Measurements from ENCODE around the gene HOXB5. TPM values are rescaled to one million over a fixed set of nuclear protein-coding genes. Genes with fewer than 3 reads are reported as not detected.

The HOXB5 gene
- total RNA-seq, 1 donor from 2014 or later: not detected

- Mint-ChIP-seq H3K27ac (ENCODE audit: unreplicated experiment) (no peak overlapping the region), H3K4me1 (ENCODE audit: low read depth, unreplicated experiment) (no peaks in the 10 kb centered on the region), H3K9me3 (ENCODE audit: unreplicated experiment) (peaks cover 26% of the 10 kb centered on the region), H3K27me3 (ENCODE audit: low read depth, unreplicated experiment) (peaks cover 86% of the 10 kb centered on the region), H3K4me3 (ENCODE audit: unreplicated experiment) (peak overlapping the region; percentile 40), H3K36me3 (ENCODE audit: low read depth, unreplicated experiment) (peaks cover 4% of the 10 kb centered on the region)
- Histone ChIP-seq H3K9me3 (ENCODE audit: insufficient read depth, low read depth, low read length) (peaks cover 12% of the 10 kb centered on the region), H3K4me2 (ENCODE audit: low read length) (peak overlapping the region; percentile 78), H3K27me3 (ENCODE audit: insufficient read depth, low read length) (peaks cover 97% of the 10 kb centered on the region), H2AFZ (ENCODE audit: low read depth, low read length) (peak overlapping the region; percentile 67), H3K4me1 (ENCODE audit: insufficient read depth, low read length) (peaks cover 11% of the 10 kb centered on the region), H3K36me3 (ENCODE audit: insufficient read depth, low read length) (no peaks in the 10 kb centered on the region), H3K27ac (ENCODE audit: low read depth, low read length) (no peak overlapping the region), H3K9ac (ENCODE audit: low read length) (no peak overlapping the region), H3K79me2 (ENCODE audit: insufficient read depth, low read length) (no peaks in the 10 kb centered on the region), H4K20me1 (ENCODE audit: insufficient read depth, low read length) (peaks cover 6% of the 10 kb centered on the region), H3K4me3 (ENCODE audit: insufficient read depth, low read depth, low read length) (no peak overlapping the region)
- FAIRE-seq (no peak), DNase-seq (ENCODE audit: low read depth) (no peak)
- TF ChIP-seq EZH2 (IDR thresholded peaks at IDR 0.05; ENCODE audit: insufficient read depth, low read length): peak; percentile 90
- TF ChIP-seq CTCF (IDR thresholded peaks at IDR 0.05; ENCODE audit: insufficient read depth, low read depth, low read length): no peak
Observed at GRCh38 chr17:48624544-48625494, 31.2 kb upstream of the HOXB5 start.

GRCh38 chr17:48624118-48624517 is 30.5 kb upstream of the HOXB5 start:
- H3K27ac Mint-ChIP-seq (ENCODE audit: unreplicated experiment): no peak overlapping the region
- peaks cover 12% of the 10 kb centered on the region for H3K9me3 ChIP-seq (ENCODE audit: insufficient read depth, low read depth, low read length)
- no peak overlapping the region for H3K4me3 Mint-ChIP-seq (ENCODE audit: unreplicated experiment)
- no peaks in the 10 kb centered on the region for H3K4me1 Mint-ChIP-seq (ENCODE audit: low read depth, unreplicated experiment)
- peaks cover 11% of the 10 kb centered on the region for H3K4me1 ChIP-seq (ENCODE audit: insufficient read depth, low read length)
- no peaks in the 10 kb centered on the region for H3K36me3 ChIP-seq (ENCODE audit: insufficient read depth, low read length)
- no peak overlapping the region for H3K27ac ChIP-seq (ENCODE audit: low read depth, low read length)
- no peak overlapping the region for H3K4me3 ChIP-seq (ENCODE audit: insufficient read depth, low read depth, low read length)
- DNase-seq (ENCODE audit: low read depth): no peak
- no peak overlapping the region for H2AFZ ChIP-seq (ENCODE audit: low read depth, low read length)
- H3K27me3 Mint-ChIP-seq (ENCODE audit: low read depth, unreplicated experiment): peaks cover 85% of the 10 kb centered on the region
- H3K4me2 ChIP-seq (ENCODE audit: low read length): no peak overlapping the region
- no peak overlapping the region for H3K9ac ChIP-seq (ENCODE audit: low read length)
- no peaks in the 10 kb centered on the region for H3K79me2 ChIP-seq (ENCODE audit: insufficient read depth, low read length)
- FAIRE-seq: no peak
- peaks cover 26% of the 10 kb centered on the region for H3K9me3 Mint-ChIP-seq (ENCODE audit: unreplicated experiment)
- peaks cover 6% of the 10 kb centered on the region for H4K20me1 ChIP-seq (ENCODE audit: insufficient read depth, low read length)
- peaks cover 97% of the 10 kb centered on the region for H3K27me3 ChIP-seq (ENCODE audit: insufficient read depth, low read length)
- no peak for TF ChIP-seq CTCF (IDR thresholded peaks at IDR 0.05; ENCODE audit: insufficient read depth, low read depth, low read length)
- no peak for TF ChIP-seq EZH2 (IDR thresholded peaks at IDR 0.05; ENCODE audit: insufficient read depth, low read length)
- H3K36me3 Mint-ChIP-seq (ENCODE audit: low read depth, unreplicated experiment): peaks cover 4% of the 10 kb centered on the region

GRCh38 chr17:48623583-48623982 is 30.0 kb upstream of the HOXB5 start:
- H3K4me3 Mint-ChIP-seq (ENCODE audit: unreplicated experiment): no peak overlapping the region
- no peaks in the 10 kb centered on the region for H3K36me3 ChIP-seq (ENCODE audit: insufficient read depth, low read length)
- H3K9ac ChIP-seq (ENCODE audit: low read length): no peak overlapping the region
- TF ChIP-seq CTCF (IDR thresholded peaks at IDR 0.05; ENCODE audit: insufficient read depth, low read depth, low read length) (no peak), EZH2 (IDR thresholded peaks at IDR 0.05; ENCODE audit: insufficient read depth, low read length) (no peak)
- peaks cover 2% of the 10 kb centered on the region for H3K4me1 Mint-ChIP-seq (ENCODE audit: low read depth, unreplicated experiment)
- no peak overlapping the region for H3K27ac ChIP-seq (ENCODE audit: low read depth, low read length)
- no peak overlapping the region for H3K4me2 ChIP-seq (ENCODE audit: low read length)
- peaks cover 6% of the 10 kb centered on the region for H4K20me1 ChIP-seq (ENCODE audit: insufficient read depth, low read length)
- H3K9me3 ChIP-seq (ENCODE audit: insufficient read depth, low read depth, low read length): peaks cover 12% of the 10 kb centered on the region
- H3K36me3 Mint-ChIP-seq (ENCODE audit: low read depth, unreplicated experiment): peaks cover 4% of the 10 kb centered on the region
- H3K27me3 ChIP-seq (ENCODE audit: insufficient read depth, low read length): peaks cover 97% of the 10 kb centered on the region
- H3K4me1 ChIP-seq (ENCODE audit: insufficient read depth, low read length): peaks cover 11% of the 10 kb centered on the region
- peaks cover 85% of the 10 kb centered on the region for H3K27me3 Mint-ChIP-seq (ENCODE audit: low read depth, unreplicated experiment)
- H3K27ac Mint-ChIP-seq (ENCODE audit: unreplicated experiment): no peak overlapping the region
- DNase-seq (ENCODE audit: low read depth): no peak
- H3K9me3 Mint-ChIP-seq (ENCODE audit: unreplicated experiment): peaks cover 26% of the 10 kb centered on the region
- H3K79me2 ChIP-seq (ENCODE audit: insufficient read depth, low read length): no peaks in the 10 kb centered on the region
- no peak overlapping the region for H3K4me3 ChIP-seq (ENCODE audit: insufficient read depth, low read depth, low read length)
- no peak for FAIRE-seq
- H2AFZ ChIP-seq (ENCODE audit: low read depth, low read length): no peak overlapping the region
